Brain pericyte (primary cell): Measurements from ENCODE around the gene MRPS18A.

Source experiments
- DNase-seq: peaks from one replicate; pipeline ENCODE4 v3.0.0-alpha.2; 2012; ENCODE audit warnings: low read depth, low spot score

The MRPS18A gene

GRCh38 chr6:43687437-43688347 lies at the start of gene MRPS18A:
Gene MRPS18A, minus strand, starts transcription at chr6:43687791. Its CDS starts 12 bp downstream, at chr6:43687779.
- DNase-seq: no peak

GRCh38 chr6:43736844-43737243 lies 49.3 kb upstream of the MRPS18A start:
- no peak for DNase-seq

GRCh38 chr6:43736211-43736786 lies 48.7 kb upstream of the MRPS18A start:
- DNase-seq: no peak

DNA sequence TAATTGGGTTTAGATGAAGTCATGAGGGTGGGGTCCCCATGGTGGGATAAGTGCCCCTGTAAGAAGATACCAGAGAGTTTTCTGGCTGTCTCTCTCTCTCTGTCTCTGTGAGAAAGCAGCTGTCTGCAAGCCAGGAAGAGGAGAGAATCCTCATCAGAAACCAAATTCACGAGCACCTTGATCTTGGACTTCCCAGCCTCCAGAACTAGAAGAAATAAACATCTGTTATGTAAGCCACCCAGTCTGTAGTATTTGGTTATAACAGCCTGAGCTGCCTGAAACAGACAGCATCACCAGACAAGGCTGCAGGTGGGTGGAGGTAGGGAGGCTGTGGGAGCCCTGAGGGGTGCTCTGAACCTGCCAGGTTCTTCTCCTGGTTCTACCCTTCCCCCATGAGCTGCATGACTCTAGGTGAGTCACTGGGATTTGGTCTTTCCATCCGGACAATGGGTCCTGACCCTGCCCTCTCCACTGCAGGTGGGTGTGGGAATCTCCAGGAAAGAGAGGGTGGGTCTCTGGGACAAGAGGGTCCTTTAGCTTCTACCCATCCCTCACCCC lies 48.1 kb upstream of the MRPS18A start:
- DNase-seq: no peak

DNA sequence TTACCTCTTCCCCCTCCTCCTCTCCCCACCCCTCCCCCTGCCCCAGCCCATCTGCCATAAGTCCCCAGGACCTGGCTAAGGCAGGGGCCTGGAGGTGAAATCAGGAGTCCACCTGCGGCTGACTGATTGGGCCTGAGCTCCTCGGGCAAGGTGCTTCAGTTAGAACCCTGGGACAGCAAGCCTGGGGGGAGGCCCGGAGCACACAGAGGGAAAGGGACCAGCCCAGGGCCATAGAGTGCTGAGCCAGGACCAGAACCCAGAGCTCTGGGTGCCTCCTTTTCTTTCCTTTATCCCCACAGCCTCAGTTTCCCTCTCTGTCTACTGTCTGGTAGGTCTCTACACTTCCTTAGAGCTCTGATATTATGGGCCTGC lies 46.7 kb upstream of the MRPS18A start:
- no peak for DNase-seq

DNA sequence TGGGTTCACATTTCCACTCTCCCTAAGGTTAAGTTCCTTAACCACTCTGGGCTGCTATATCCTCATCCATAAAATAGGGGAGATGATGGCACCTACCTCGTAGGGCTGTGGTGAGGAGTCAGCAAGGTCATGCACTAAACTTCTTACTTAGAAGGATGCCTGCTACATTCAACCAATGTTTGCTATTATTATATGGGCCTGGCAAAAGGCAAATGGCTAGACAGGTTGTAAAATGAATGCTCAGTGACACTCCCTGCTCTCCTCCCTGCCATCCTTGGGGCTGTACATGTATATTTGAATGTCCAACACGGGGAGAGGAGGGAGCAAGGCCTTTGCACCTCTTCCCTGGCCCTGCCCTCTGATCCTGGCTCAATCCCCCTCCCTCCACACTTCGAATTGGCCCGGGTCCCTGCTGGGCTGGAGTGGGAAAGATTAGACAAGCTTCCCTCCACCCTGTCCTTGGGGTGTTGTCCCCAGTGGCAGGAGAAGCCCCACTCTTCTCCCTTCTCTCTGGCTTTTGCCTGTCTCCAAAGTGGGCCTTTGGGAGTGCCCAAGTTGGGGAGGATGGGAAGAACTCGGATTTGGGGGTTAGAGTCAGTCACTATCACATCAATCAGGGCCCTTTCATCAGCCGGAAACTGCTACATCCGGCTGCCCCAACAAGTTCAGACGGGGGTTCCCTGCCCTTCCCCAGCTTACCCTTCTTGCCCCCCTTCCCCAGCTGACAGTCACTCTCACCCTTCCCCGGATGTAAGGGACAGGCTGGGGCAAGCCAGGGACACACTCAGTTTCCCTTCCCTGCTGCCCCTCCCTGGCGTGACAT lies 46.1 kb upstream of the MRPS18A start:
- DNase-seq: no peak

DNA sequence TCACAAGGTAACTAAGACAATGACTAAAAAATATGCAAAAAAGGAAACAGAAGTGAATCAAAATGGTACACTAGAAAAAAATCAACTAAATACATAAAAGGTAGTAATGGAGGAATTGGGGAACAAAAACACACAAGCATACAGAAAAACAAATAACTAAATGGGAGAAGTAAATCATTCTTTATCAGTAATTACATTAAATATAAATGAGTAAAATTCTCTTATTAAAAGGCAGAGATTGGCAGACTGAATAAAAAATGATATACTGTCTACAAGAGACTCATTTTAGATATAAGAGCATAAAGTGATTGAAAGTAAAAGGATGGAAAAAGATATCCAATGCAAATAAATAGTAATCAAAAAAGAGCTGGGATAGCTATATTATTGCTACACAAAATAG lies 43.0 kb upstream of the MRPS18A start:
- DNase-seq: no peak

DNA sequence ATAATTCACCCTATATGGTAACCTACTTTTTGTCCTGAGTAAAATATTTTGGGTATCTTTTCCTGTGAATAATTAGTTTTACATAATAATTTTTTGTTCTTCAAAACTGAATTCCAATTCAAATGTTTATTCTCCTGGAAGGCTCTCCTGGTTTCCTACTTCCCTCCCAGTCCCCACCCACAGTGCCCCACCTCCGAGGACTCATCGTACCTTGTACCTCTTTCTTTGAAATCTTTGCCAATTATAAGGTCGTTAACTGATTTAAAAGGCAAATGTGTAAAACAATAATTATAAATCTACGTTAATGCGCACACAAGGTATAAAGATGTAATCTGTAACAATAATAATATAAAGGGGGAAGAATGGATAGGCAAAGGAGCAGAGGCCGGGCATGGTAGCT lies 41.9 kb upstream of the MRPS18A start:
- DNase-seq: no peak

- DNase-seq: no peak
Measured at GRCh38 chr6:43728586-43728985, 41.0 kb upstream of the MRPS18A start.

GRCh38 chr6:43727634-43728033 lies 40.0 kb upstream of the MRPS18A start:
- no peak for DNase-seq

DNA sequence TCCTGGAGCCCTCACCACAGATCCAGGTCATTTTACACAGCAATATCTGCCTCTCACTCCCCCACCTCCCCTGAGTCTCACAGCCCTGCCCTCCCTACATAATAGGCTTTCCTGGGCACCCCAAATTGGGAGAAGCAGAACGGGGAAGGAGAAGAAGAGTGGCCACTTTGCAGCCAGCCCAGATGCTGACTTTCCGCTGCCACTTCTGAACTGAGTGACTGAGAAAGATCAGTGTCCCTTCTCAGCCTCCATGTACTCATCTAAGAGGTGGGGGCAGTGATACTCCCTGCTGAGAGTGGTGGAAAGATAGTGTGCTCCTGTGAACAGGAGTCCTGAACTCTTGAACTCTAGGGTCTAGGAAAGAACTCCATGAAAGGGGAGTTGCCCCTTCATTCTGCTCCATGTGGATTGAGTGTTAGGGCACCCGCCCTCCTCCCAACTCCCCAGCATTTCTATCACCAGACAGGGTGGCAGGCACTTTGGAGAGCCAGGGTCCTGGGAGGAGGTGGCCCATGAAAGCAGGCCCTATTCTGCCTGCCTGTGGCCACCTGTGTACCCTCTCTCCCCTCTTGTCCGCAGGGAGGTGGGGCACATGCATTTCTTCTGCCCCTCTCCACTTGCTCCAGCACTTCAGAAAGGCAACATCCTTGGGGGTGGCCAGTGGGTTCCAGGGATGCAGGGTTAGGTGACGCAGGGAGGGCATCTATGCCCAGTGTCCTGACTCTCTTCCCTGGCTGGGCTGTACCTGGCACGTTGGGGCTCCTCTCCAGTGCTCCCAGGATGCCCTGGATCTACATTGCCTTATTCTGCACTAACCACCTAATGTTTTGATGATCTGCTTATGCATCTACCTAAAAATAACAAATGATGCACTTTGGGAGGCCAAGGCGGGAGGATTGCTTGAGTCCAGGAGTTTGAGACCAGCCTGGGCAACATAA lies 38.3 kb upstream of the MRPS18A start:
- no peak for DNase-seq

DNA sequence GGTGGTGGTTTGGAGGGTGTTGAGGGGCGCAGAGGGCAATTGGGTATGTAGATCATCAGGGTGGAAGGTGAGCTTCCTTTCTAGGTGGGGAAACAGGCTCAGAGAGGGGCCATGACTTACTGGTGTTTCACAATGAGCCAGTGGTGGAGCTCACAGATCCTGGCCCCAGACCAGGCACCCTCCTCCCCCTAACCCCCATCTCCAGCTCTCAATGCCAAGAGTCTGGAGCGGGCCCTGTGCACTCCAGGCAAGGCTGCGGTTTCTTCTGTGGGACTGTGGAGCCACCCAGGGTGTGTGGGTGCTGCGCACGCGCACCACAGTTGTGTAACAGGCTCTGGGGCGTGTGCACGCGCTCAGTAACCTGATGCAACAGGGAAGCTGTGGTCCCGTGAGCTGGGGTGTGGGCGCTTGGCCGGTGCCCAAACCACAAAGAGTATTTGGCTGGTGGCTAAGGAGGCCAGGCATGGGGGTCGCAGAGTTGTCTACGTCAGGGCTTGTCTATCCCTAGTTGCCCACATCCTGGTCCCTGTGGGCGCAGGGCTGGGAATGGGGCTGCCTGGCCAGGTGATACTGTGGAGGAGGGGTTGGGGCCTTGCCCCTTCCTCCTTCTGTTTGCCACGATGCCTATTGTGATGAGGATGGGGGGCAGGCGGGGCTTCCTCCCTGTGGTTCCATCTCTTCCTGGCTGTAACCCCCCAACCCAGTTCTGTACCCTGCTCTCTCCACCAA lies 37.5 kb upstream of the MRPS18A start:
- peak; percentile 86 for DNase-seq

DNA sequence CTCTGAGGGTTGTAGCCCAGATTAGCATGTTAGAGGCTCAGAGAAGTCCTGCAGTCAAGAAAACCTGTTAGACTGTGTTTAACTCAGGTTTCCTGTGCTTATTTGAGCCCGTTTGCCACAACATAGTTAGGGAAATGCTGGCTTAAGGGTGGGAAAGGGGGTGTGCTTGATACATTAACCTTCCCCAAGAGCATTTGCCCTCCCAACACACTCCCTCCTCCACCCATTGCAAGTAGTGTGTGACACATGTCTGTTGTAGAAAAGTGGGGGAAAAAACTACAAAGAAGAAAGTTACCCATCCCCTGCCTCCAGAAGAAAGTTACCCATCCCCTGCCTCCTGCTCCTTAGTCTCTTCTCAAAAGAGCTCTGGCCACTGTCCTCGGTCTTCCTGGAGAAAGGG lies 36.8 kb upstream of the MRPS18A start:
- DNase-seq: no peak

DNA sequence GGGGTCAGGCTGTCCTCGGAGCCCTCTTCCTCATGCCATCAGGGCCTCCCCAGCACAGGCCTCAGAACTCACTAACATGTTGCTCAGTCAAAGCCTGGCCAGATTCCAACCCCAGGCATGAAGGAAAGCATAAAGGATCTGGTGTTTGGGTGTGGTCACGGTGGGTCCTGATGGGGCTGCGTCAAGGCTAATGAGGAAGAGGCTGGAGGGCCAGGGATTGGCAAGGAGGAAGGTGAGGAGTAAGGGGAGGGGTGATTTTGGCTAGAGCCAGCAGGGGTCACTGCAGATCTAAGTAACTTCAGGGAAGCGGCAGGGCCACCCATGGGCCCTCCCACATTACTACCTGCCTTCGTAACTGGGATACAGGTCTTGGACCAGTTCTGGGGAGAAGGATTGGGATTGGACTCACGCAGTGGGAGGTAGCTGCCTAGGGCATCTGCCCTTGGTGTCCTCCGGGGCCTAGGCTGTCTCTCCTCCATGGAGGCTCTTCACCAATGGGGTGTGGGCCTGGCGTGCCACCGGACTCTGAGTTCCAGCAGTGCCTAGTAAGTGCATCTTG lies 36.2 kb upstream of the MRPS18A start:
- DNase-seq: no peak

DNA sequence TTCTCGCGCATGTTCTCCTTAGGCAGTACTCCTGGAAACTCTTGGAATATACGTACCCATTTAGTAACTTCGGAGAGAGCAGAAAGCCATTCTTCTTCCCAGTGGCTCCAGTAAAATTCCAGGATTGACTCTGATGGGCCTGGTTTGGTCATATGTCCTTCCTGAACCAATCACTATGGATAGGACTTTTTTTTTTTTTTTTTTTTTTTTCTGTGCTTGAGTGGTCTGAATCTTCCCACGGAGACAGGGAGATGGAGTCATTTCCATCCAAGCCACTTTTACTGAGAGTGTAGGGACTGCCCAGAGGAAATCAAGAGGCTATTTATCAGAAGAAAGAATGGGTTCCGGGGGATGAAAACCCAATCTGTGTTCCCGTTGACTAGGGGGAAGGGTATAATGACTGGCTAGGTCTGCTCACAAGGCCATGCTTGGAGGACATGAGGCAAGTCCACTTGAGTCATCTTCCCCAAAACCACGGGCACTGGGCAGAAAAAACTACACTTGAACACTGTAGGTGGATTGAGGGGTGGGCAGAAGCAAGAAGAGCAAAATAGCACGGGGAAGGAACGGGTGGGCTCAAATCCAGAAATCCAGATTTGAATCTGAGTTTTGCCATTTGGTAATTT lies 35.4 kb upstream of the MRPS18A start:
- no peak for DNase-seq

DNA sequence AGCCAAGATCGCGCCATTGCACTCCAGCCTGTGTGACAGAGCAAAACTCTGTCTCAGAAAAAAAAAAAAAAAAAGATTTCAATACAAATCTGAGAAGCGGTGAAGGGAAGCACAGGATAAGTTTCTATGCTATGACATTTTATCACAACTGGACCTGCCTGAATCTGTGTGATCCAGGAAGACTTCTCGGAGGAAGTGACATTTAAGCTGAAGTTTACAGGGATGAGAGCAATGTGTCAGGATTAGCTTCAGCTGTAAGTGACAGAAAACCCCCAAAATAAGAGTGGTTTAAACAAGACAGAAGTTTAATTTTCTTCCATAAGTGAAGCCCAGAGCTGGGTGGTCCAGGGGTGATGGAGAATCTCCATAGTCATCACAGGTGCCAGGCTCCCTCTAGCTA lies 33.4 kb upstream of the MRPS18A start:
- DNase-seq: no peak

- no peak for DNase-seq
Measured at GRCh38 chr6:43719511-43719910, 31.9 kb upstream of the MRPS18A start.

- no peak for DNase-seq
Measured at GRCh38 chr6:43718387-43719105, 31.0 kb upstream of the MRPS18A start.

DNA sequence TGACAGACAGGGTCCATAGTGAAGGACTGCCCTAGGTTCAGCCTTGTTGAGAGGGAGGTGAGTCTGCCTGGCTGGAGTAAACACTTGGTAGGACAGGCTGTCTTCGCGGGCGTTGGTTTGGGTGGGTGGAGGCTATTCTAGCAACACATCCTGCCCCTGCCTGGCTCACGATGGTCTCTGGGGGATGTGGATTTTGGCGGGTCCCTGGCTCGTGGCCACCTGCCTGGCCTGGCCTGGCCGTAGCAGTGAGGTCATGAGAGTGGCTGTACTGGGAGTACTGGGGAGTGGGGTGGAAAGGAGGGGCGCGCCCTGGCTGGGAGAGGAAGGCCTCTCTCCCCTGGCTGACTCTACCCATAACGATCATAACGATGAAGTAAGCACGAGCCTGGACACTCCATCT lies 30.2 kb upstream of the MRPS18A start:
- DNase-seq: no peak
